Smooth muscle cell (in vitro differentiated cells): ENCODE results near the gene PDLIM4. TPM values are rescaled to one million over a fixed set of nuclear protein-coding genes. Genes with fewer than 3 reads are reported as not detected.

ENCODE experiments used
- DNase-seq: peaks from one replicate; lab custom pipeline; 2025; ENCODE audit not compliant: unreplicated experiment; lab: John Stamatoyannopoulos, UW
- H2AFZ ChIP-seq: fragments of 200-600 bp; sonication (generic); 2 replicates; pipeline ENCODE4 v1.6.0; 2016; ENCODE audit warnings: antibody characterized with exemption, low read depth, mild to moderate bottlenecking
- H3F3A ChIP-seq: fragments of 200-600 bp; sonication (generic); 2 replicates; pipeline ENCODE4 v1.6.0; 2017; ENCODE audit warnings: antibody characterized with exemption, low read depth
- H3K27ac ChIP-seq: fragments of 200-600 bp; sonication (generic); 2 replicates; pipeline ENCODE4 v1.5.1; 2016; ENCODE audit warnings: low read depth, mild to moderate bottlenecking
- H3K27me3 ChIP-seq: fragments of 200-600 bp; sonication (generic); 2 replicates; pipeline ENCODE4 v1.6.1; 2016; ENCODE audit warnings: low read depth, mild to moderate bottlenecking
- H3K36me3 ChIP-seq: fragments of 200-600 bp; sonication (generic); 2 replicates; pipeline ENCODE4 v1.5.1; 2016; ENCODE audit warnings: low read depth
- H3K4me1 ChIP-seq: fragments of 200-600 bp; sonication (generic); 2 replicates; pipeline ENCODE4 v1.5.1; 2016; ENCODE audit warnings: low read depth
- H3K4me2 ChIP-seq: fragments of 200-600 bp; sonication (generic); 2 replicates; pipeline ENCODE4 v1.6.0; 2016; ENCODE audit warnings: mild to moderate bottlenecking
- H3K4me3 ChIP-seq: fragments of 200-600 bp; sonication (generic); 2 replicates; pipeline ENCODE4 v1.5.1; 2016; ENCODE audit warnings: mild to moderate bottlenecking
- H3K79me2 ChIP-seq: fragments of 200-600 bp; sonication (generic); 2 replicates; pipeline ENCODE4 v1.6.0; 2016; ENCODE audit warnings: low read depth, mild to moderate bottlenecking
- H3K9ac ChIP-seq: fragments of 200-600 bp; sonication (generic); 2 replicates; pipeline ENCODE4 v1.6.0; 2016; ENCODE audit warnings: low read depth
- H3K9me3 ChIP-seq: fragments of 200-600 bp; sonication (generic); replicated peaks from 2 replicates; pipeline ENCODE4 v1.5.1; 2016; ENCODE audit warnings: low read depth
- H4K20me1 ChIP-seq: fragments of 200-600 bp; sonication (generic); 2 replicates; pipeline ENCODE4 v1.6.0; 2016; ENCODE audit warnings: low read depth
- CTCF ChIP-seq: fragments of 200-600 bp; sonication (generic); IDR thresholded peaks from 2 replicates; pipeline ENCODE4 v1.5.1; 2017; ENCODE audit warnings: borderline replicate concordance, mild to moderate bottlenecking, antibody characterized with exemption; ENCODE audit not compliant: insufficient read depth, poor library complexity, severe bottlenecking
- WGBS: methylation state at CpG from one replicate; pipeline ENCODE4 v1.1.7; 2016; ENCODE audit warnings: low lambda C conversion rate; 5-methylcytosine and 5-hydroxymethylcytosine counted together
- polyA plus RNA-seq: library from polyadenylated mRNA; unstranded; fragments of >200 nt; fragmentation: Nextera tagmentation; extraction: Ambion mirVana; gene quantifications from 2 replicates; pipeline ENCODE4 v1.2.1, GENCODE V29; 2016
- total RNA-seq: library from RNA; depleted of rRNA; stranded (reverse); fragments of >200 nt; gene quantifications from 2 replicates; pipeline ENCODE4 v1.2.3, GENCODE V29; 2014

Gene PDLIM4
- total and polyA plus RNA-seq, 2 experiments from 2014 or later, result 93.8 to 275 TPM

GRCh38 chr5:132250547-132250946, 6.9 kb upstream of the PDLIM4 start:
- no peak for TF ChIP-seq CTCF
- Histone ChIP-seq H3K9me3 (no peaks in the 10 kb centered on the region), H3K27ac (no peak overlapping the region), H3K4me2 (no peak overlapping the region), H3K4me3 (no peak overlapping the region), H2AFZ (no peak overlapping the region), H3K9ac (no peak overlapping the region), H4K20me1 (no peaks in the 10 kb centered on the region), H3K36me3 (no peaks in the 10 kb centered on the region), H3K79me2 (no peaks in the 10 kb centered on the region), H3F3A (no peaks in the 10 kb centered on the region), H3K27me3 (no peaks in the 10 kb centered on the region), H3K4me1 (no peaks in the 10 kb centered on the region)
- no peak for DNase-seq
- 97% methylated on average over 2 of the region's 2 CpGs for WGBS

GRCh38 chr5:132251220-132251725, 6.2 kb upstream of the PDLIM4 start:
- 84% methylated on average over 10 of the region's 10 CpGs for WGBS
- TF ChIP-seq CTCF, result no peak
- H3K79me2 ChIP-seq, result no peaks in the 10 kb centered on the region
- H3K27me3 ChIP-seq, result no peaks in the 10 kb centered on the region
- H3K27ac ChIP-seq, result no peak overlapping the region
- no peaks in the 10 kb centered on the region for H3K36me3 ChIP-seq
- no peak for DNase-seq
- H3K9ac ChIP-seq, result no peak overlapping the region
- no peak overlapping the region for H3K4me2 ChIP-seq
- no peaks in the 10 kb centered on the region for H3K4me1 ChIP-seq
- no peaks in the 10 kb centered on the region for H3F3A ChIP-seq
- H4K20me1 ChIP-seq, result no peaks in the 10 kb centered on the region
- no peaks in the 10 kb centered on the region for H3K9me3 ChIP-seq
- no peak overlapping the region for H2AFZ ChIP-seq
- no peak overlapping the region for H3K4me3 ChIP-seq

GRCh38 chr5:132253008-132253441, 4.5 kb upstream of the PDLIM4 start:
- H3K27ac ChIP-seq, result peak overlapping the region; percentile 15

More at GRCh38 chr5:132253008-132253441, 4.5 kb upstream of the PDLIM4 start:
- no peak overlapping the region for H3K4me3 ChIP-seq
- no peak for TF ChIP-seq CTCF
- H2AFZ ChIP-seq, result no peak overlapping the region
- no peaks in the 10 kb centered on the region for H3K9me3 ChIP-seq
- no peak for DNase-seq
- H4K20me1 ChIP-seq, result no peaks in the 10 kb centered on the region
- no peak overlapping the region for H3K4me2 ChIP-seq
- peaks cover 5% of the 10 kb centered on the region for H3K79me2 ChIP-seq
- H3K27me3 ChIP-seq, result no peaks in the 10 kb centered on the region
- peaks cover 4% of the 10 kb centered on the region for H3K4me1 ChIP-seq
- 100% methylated on average over 1 of the region's 4 CpGs for WGBS
- H3K36me3 ChIP-seq, result no peaks in the 10 kb centered on the region
- H3F3A ChIP-seq, result peaks cover 4% of the 10 kb centered on the region
- no peak overlapping the region for H3K9ac ChIP-seq
